Measurements from ENCODE around the gene NATD1. TPM values are rescaled to one million over a fixed set of nuclear protein-coding genes. Genes with fewer than 3 reads are reported as not detected.

Gene NATD1
- total and polyA plus RNA-seq, 9 of the 15 experiments (the other 6 are each of a cell fraction or from before 2014, with no cell fraction given), result 0.24 to 5.4 (median 1.6) TPM

- TF ChIP-seq ZBTB2 (IDR thresholded peaks at IDR 0.05) (no peak), ELK1 (CRISPR knock-in tag; IDR thresholded peaks at IDR 0.05) (no peak), GTF2B (IDR thresholded peaks at IDR 0.05; ENCODE audit: extremely low read depth, insufficient read length) (no peak), HNRNPL (IDR thresholded peaks at IDR 0.05; ENCODE audit: low read depth, low read length) (peak; percentile 79), FOXA3 (CRISPR knock-in tag; conservative IDR thresholded peaks at IDR 0.05 in 1 of 2, IDR thresholded peaks at IDR 0.05 in 1 of 2) (no peak), ZNF3 (CRISPR knock-in tag; IDR thresholded peaks at IDR 0.05) (no peak), ZNF184 (CRISPR knock-in tag; IDR thresholded peaks at IDR 0.05) (no peak), NFRKB (IDR thresholded peaks at IDR 0.05; ENCODE audit: low read depth) (no peak), MLLT1 (IDR thresholded peaks at IDR 0.05) (no peak), ZEB2 (IDR thresholded peaks at IDR 0.05) (no peak), DEAF1 (CRISPR knock-in tag; IDR thresholded peaks at IDR 0.05) (no peak), PHF20 (IDR thresholded peaks at IDR 0.05; ENCODE audit: partially characterized antibody) (no peak), KDM2B (CRISPR knock-in tag; IDR thresholded peaks at IDR 0.05) (no peak), ZNF143 (CRISPR knock-in tag; IDR thresholded peaks at IDR 0.05) (no peak), HOMEZ (CRISPR knock-in tag; IDR thresholded peaks at IDR 0.05) (no peak), HINFP (tag; conservative IDR thresholded peaks at IDR 0.05; ENCODE audit: low read depth) (peak; percentile 62; the same call in 1 of the 2 replicates), ZFX (CRISPR knock-in tag; IDR thresholded peaks at IDR 0.05) (peak; percentile 71), ESRRB (CRISPR knock-in tag; IDR thresholded peaks at IDR 0.05; ENCODE audit: borderline replicate concordance) (no peak)
These were observed 22.5 kb upstream of the NATD1 start (continued) for GRCh38 chr17:21275579-21276263.

Data from K562 (cell line).